B cell (primary cell): ENCODE results near the gene MAIP1. TPM values are rescaled to one million over a fixed set of nuclear protein-coding genes. Genes with fewer than 3 reads are reported as not detected.

Source experiments
- ATAC-seq: fragments of 200-7000 bp; cut with Tn5 transposase; one replicate; pipeline ENCODE4 v1.10.0; 2021; ENCODE audit warnings: low read depth, mild to moderate bottlenecking, moderate number of reproducible peaks, moderate library complexity
- CTCF ChIA-PET: fragments of 350-600 bp; sonication (Branson Sonifier 250); formaldehyde crosslinking; loops from one replicate; lab custom pipeline; 2021; ENCODE audit warnings: antibody characterized with exemption, inconsistent platforms; lab: Charles Lee
- POLR2A ChIA-PET: fragments of 350-600 bp; sonication (Branson Sonifier 250); formaldehyde crosslinking; loops from one replicate; lab custom pipeline; 2021; ENCODE audit warnings: antibody characterized with exemption; lab: Charles Lee
- DNase-seq: peaks from one replicate; pipeline ENCODE4 v3.0.0; 2013
- H2AFZ ChIP-seq: 2 replicates; pipeline ENCODE4 v1.6.1; 2012; ENCODE audit warnings: mild to moderate bottlenecking, low read depth, low read length; ENCODE audit not compliant: insufficient read depth, poor library complexity, severe bottlenecking
- H3K27ac ChIP-seq, 2 donors: 1 replicate in 1 of 2; 2 replicates in 1 of 2; pipeline ENCODE4 v1.5.1; 2012 to 2013; ENCODE audit warnings: low read length in 2 of 2, mild to moderate bottlenecking in 2 of 2, moderate library complexity in 1 of 2
- H3K27me3 ChIP-seq, 4 experiments: fragments of 200-600 bp in 1 of 4; sonication (generic) in 1 of 4; replicated peaks in 1 of 4; 1 replicate in 2 of 4; 2 replicates in 2 of 4; pipeline versions ENCODE4 v1.6.1 to v1.7.0; 2013 to 2016; ENCODE audit warnings: low read length in 3 of 4, mild to moderate bottlenecking in 2 of 4, mixed read lengths in 1 of 4, moderate library complexity in 1 of 4; ENCODE audit not compliant: insufficient read depth in 4 of 4, control insufficient read depth in 3 of 4; ENCODE audit errors: control extremely low read depth in 1 of 4
- H3K36me3 ChIP-seq, 2 experiments: replicated peaks in 1 of 2; 1 replicate in 1 of 2; 2 replicates in 1 of 2; pipeline versions ENCODE4 v1.6.1 to v1.7.1; 2013; ENCODE audit warnings: low read length in 1 of 2; ENCODE audit not compliant: insufficient read depth in 2 of 2, control insufficient read depth in 1 of 2; ENCODE audit errors: control extremely low read depth in 1 of 2, extremely low read depth in 1 of 2
- H3K4me1 ChIP-seq, 2 donors: fragments of 200-600 bp in 1 of 2; sonication (generic) in 1 of 2; 1 replicate in 1 of 2; 2 replicates in 1 of 2; pipeline versions ENCODE4 v1.5.1 to v1.6.1; 2013 to 2017; ENCODE audit warnings: low read length in 2 of 2; ENCODE audit not compliant: control insufficient read depth in 2 of 2, insufficient read depth in 2 of 2
- H3K4me2 ChIP-seq: replicated peaks from 2 replicates; pipeline ENCODE3; 2012; ENCODE audit warnings: mild to moderate bottlenecking, low read depth, low read length; ENCODE audit not compliant: poor library complexity, severe bottlenecking
- H3K4me3 ChIP-seq, 5 experiments: fragments of 200-600 bp in 1 of 5; sonication (generic) in 1 of 5; 1 replicate in 3 of 5; 2 replicates in 2 of 5; pipeline versions ENCODE4 v1.5.1 to v1.7.0; 2011 to 2016; ENCODE audit warnings: low read length in 4 of 5, mild to moderate bottlenecking in 4 of 5, low read depth in 2 of 5, control low read depth in 1 of 5, moderate library complexity in 1 of 5; ENCODE audit not compliant: insufficient read depth in 1 of 5; ENCODE audit errors: control extremely low read depth in 1 of 5, extremely low read depth in 1 of 5
- H3K79me2 ChIP-seq: fragments of 200-600 bp; sonication (generic); one replicate; pipeline ENCODE4 v1.6.0; 2016; ENCODE audit warnings: low read length; ENCODE audit not compliant: control insufficient read depth, insufficient read depth
- H3K9ac ChIP-seq: fragments of 200-600 bp; sonication (generic); 2 replicates; pipeline ENCODE4 v1.6.1; 2017; ENCODE audit warnings: mild to moderate bottlenecking, low read length, moderate library complexity
- H3K9me3 ChIP-seq, 3 donors: one replicate each; pipeline versions ENCODE4 v1.6.1 to v1.7.1; 2013; ENCODE audit warnings: low read length in 2 of 3; ENCODE audit not compliant: control insufficient read depth in 2 of 3, insufficient read depth in 1 of 3; ENCODE audit errors: control extremely low read depth in 1 of 3
- H4K20me1 ChIP-seq: 2 replicates; pipeline ENCODE4 v1.6.0; 2012; ENCODE audit warnings: mild to moderate bottlenecking, low read length; ENCODE audit not compliant: insufficient read depth, control insufficient read depth, poor library complexity, severe bottlenecking
- H3K27ac Mint-ChIP-seq: one replicate; pipeline ENCODE4 v1.8.0; 2021; ENCODE audit warnings: mixed read lengths
- H3K27me3 Mint-ChIP-seq: one replicate; pipeline ENCODE4 v1.8.0; 2021; ENCODE audit warnings: mixed read lengths
- H3K4me1 Mint-ChIP-seq: one replicate; pipeline ENCODE4 v1.8.0; 2021; ENCODE audit warnings: mixed read lengths
- H3K4me3 Mint-ChIP-seq: one replicate; pipeline ENCODE4 v1.8.0; 2021; ENCODE audit warnings: mixed read lengths
- H3K9me3 Mint-ChIP-seq: one replicate; pipeline ENCODE4 v1.8.0; 2022; ENCODE audit warnings: mixed read lengths; ENCODE audit not compliant: insufficient read depth
- CTCF ChIP-seq: fragments of 200-600 bp; IDR thresholded peaks from one replicate; pipeline ENCODE4 v1.8.0; 2022; ENCODE audit warnings: antibody characterized with exemption, mild to moderate bottlenecking
- EZH2 ChIP-seq: IDR thresholded peaks from 2 replicates; pipeline ENCODE4 v1.6.1; 2012; ENCODE audit warnings: borderline replicate concordance, low read depth, mild to moderate bottlenecking, moderate library complexity, low read length; ENCODE audit not compliant: insufficient read depth, poor library complexity, severe bottlenecking
- WGBS: methylation state at CpG from one replicate; pipeline ENCODE4 v1.1.5; 2013; ENCODE audit warnings: missing lambda C conversion rate; ENCODE audit not compliant: insufficient coverage; 5-methylcytosine and 5-hydroxymethylcytosine counted together
- intact Hi-C: fragments of 100-400 bp; cut with micrococcal nuclease; formaldehyde crosslinking; loops from one replicate; pipeline ENCODE4 v1.10.0; 2022
- polyA minus RNA-seq: library from RNA; depleted of rRNA, polyadenylated mRNA; stranded (reverse); fragments of >200 nt; gene quantifications from 2 replicates; pipeline ENCODE4 v1.2.3, GENCODE V29; 2012
- polyA plus RNA-seq: library from polyadenylated mRNA; depleted of rRNA; stranded (reverse); fragments of >200 nt; gene quantifications from 2 replicates; pipeline ENCODE4 v1.2.3, GENCODE V29; 2012
- total RNA-seq, 2 donors: library from RNA; stranded (reverse); fragments of 120-200 nt in 1 of 2; gene quantifications; 1 replicate in 1 of 2; 2 replicates in 1 of 2; pipeline versions ENCODE4 v1.2.3 to v1.2.4, GENCODE V29; 2013 to 2022

The MAIP1 gene
- 15.7 and 15.8 TPM in 2 replicates for total RNA-seq
- total RNA-seq (2013), result 12.4 TPM
- polyA plus RNA-seq, result 4.6 and 14.4 TPM in 2 replicates
- 19.9 and 23.3 TPM in 2 replicates for polyA minus RNA-seq

GRCh38 chr2:199955339-199956061 lies at the start of gene MAIP1, which contains the start of gene TYW5:
Gene MAIP1, plus strand, starts transcription at chr2:199955582. Its CDS starts 217 bp downstream, at chr2:199955799.
Gene TYW5, minus strand, starts transcription at chr2:199955491. Its CDS starts 21 bp downstream, at chr2:199955470.
- H3K27ac ChIP-seq, result peak within 1 kb of the TSS; percentile 59 to 85
- H3K36me3 ChIP-seq, result peaks cover under 1 to 17% of the 10 kb centered on the region in 2 experiments
- under 1% methylated on average over 64 of the region's 64 CpGs for WGBS
- H3K9me3 ChIP-seq, result no peaks in the 10 kb centered on the region
- ATAC-seq, result peak; percentile 87
- Mint-ChIP-seq H3K4me1 (peaks cover 53% of the 10 kb centered on the region), H3K9me3 (no peaks in the 10 kb centered on the region), H3K4me3 (peak within 1 kb of the TSS; percentile 98), H3K27ac (peak within 1 kb of the TSS; percentile 93), H3K27me3 (no peaks in the 10 kb centered on the region)
- H3K27me3 ChIP-seq, result no peaks in the 10 kb centered on the region
- peak within 1 kb of the TSS; percentile 88 for H3K9ac ChIP-seq
- intact Hi-C loops, result loop anchor here (1.0 to 5.0 kb wide), 4 partner anchors 44 to 1497 kb away; partner anchors contain the start of genes C2orf69, NIF3L1, PPIL3 and SGO2
- POLR2A ChIA-PET, result no interaction called here
- CTCF ChIA-PET, result no interaction called here
- H3K4me3 ChIP-seq, result peak within 1 kb of the TSS; percentile 70 to 97 (median 75)
- peaks cover 24 to 27% of the 10 kb centered on the region in 2 donors for H3K4me1 ChIP-seq
- H4K20me1 ChIP-seq, result peaks cover 4% of the 10 kb centered on the region
- H2AFZ ChIP-seq, result peak within 1 kb of the TSS; percentile 99
- peak within 1 kb of the TSS; percentile 80 for H3K4me2 ChIP-seq
- peaks cover 54% of the 10 kb centered on the region for H3K79me2 ChIP-seq
- peak; percentile 88 for DNase-seq
- TF ChIP-seq CTCF, result no peak
- no peak for TF ChIP-seq EZH2
